ENCODE results near the gene CCM2.

The CCM2 gene

DNA sequence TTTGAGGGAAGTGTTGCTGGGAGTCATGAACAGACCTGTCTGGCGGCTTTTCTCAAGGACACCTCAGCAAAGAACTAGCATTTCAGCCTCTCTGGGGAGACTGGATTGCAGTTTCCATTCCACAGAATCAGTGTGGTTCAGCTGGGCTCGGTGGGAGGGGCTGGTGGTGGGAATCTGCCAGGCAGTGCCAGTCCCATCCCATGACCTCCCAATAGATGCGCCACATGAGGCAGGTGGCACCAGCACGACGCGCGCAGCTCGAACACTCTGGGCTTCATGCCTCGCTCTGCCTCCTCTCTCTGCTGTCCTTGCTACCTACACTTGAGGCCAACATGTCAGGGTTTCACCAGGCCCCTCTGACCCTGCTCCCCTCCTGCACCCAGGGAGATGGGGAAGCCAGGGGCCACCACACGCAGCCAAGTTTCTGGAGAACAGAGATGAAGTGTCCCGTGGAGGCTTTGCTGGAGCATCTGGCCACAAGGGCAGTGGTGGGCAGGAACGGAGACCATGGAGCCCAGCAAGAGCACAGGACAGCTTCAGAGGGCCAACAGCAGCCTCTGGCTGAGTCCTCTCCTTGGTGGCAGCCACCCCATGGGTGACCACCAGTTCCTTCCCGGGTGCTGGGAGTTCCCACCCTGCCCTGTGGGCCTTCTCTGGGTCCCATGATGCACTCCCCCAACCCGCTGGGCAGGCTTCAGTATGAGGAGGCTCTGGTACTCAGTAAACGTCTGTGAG lies 86.5 kb downstream of the CCM2 start:
- Mint-ChIP-seq H3K27me3 (ENCODE audit: low read depth) (peaks cover 14% of the 10 kb centered on the region), H3K4me1 (peaks cover 5% of the 10 kb centered on the region), H3K36me3 (ENCODE audit: low read depth) (no peaks in the 10 kb centered on the region), H3K27ac (peak overlapping the region in 2 of 3 experiments; percentile 33 to 47), H3K4me3 (peak overlapping the region; percentile 43 to 60 (median 54)), H3K9me3 (no peaks in the 10 kb centered on the region)
- TF ChIP-seq, protein P1, sequence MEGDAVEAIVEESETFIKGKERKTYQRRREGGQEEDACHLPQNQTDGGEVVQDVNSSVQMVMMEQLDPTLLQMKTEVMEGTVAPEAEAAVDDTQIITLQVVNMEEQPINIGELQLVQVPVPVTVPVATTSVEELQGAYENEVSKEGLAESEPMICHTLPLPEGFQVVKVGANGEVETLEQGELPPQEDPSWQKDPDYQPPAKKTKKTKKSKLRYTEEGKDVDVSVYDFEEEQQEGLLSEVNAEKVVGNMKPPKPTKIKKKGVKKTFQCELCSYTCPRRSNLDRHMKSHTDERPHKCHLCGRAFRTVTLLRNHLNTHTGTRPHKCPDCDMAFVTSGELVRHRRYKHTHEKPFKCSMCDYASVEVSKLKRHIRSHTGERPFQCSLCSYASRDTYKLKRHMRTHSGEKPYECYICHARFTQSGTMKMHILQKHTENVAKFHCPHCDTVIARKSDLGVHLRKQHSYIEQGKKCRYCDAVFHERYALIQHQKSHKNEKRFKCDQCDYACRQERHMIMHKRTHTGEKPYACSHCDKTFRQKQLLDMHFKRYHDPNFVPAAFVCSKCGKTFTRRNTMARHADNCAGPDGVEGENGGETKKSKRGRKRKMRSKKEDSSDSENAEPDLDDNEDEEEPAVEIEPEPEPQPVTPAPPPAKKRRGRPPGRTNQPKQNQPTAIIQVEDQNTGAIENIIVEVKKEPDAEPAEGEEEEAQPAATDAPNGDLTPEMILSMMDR (IDR thresholded peaks at IDR 0.05; ENCODE audit: unreplicated experiment in 3 of 3) = no peak

DNA sequence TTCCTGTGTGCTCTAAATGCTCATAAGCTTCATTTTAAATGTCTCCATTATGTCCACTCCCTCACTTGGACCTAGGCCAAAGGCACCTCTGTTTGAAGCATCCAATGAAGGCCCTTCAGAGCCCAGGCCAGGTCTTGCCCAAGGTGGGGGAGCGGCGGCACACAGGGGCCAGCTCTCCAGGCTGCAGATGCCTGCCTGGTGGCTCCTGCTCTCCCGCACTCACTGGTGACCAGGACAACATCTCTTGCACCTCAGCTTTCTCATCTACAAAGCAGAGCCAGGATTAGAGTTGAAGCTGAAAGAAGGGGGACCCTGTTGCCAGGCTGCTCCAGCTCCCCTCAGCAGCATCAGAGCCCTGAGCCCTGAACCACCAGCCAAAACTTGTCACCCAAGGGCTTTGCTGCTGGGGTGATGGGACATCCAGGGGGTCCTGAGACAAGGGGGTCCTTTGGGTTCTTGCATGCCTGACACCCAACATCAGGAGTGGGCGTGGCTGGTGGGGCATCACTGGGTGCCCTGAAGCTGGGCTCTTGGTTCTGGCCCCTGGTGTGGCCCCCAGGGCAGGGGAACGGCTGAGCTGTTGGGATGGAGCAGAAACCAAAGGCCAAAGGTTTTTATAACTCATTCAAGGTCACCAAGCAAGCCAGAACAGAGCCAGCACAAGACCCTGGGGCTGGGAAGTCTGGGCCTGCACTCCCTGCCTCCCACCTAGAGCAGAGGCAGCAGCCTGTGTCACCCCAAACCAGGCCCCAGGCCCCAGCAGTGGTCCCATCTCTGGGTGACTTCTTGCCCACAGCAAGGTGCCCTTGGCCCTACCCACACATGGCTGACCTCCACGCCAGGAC lies 87.5 kb downstream of the CCM2 start:
- Mint-ChIP-seq H3K4me1 (peaks cover 5% of the 10 kb centered on the region), H3K9me3 (no peaks in the 10 kb centered on the region), H3K4me3 (peak overlapping the region; percentile 54 to 71 (median 70)), H3K27ac (peak overlapping the region in 2 of 3 experiments; percentile 32 to 47), H3K36me3 (ENCODE audit: low read depth) (no peaks in the 10 kb centered on the region), H3K27me3 (ENCODE audit: low read depth) (peaks cover 14% of the 10 kb centered on the region)
- TF ChIP-seq, protein P1 (IDR thresholded peaks at IDR 0.05; ENCODE audit: unreplicated experiment in 3 of 3) = no peak

DNA sequence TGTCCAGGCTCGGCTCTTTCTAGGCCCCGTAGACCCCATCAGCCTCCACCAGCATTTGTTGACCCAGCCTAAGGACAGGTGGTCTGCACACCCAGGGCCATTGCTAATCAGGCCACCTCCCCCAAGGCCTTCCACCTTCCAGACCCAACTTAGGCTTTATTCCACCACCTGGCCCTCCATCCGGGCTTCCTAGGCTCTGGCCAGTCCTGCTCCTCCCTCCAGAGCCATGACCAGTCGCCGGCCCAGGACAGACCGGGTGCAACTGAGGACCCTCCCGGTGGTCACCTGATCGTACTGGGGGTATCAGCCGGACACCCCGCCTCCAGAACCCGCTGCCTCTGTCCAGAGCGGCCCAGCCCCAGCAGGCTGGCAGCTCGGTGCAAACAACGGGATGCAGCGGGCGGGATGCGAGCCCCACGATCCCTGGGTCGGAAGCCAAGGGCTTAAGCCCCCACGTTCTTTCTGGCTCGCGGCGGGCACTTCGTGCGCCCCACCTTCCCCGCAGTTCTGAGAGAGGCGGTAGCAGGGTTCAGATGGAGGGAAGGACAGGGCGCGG lies 88.2 kb downstream of the CCM2 start:
- TF ChIP-seq, protein P1 (IDR thresholded peaks at IDR 0.05; ENCODE audit: unreplicated experiment in 3 of 3) = no peak
- H3K9me3 Mint-ChIP-seq = no peaks in the 10 kb centered on the region
- H3K36me3 Mint-ChIP-seq (ENCODE audit: low read depth) = no peaks in the 10 kb centered on the region
- H3K4me3 Mint-ChIP-seq = peak overlapping the region; percentile 54 to 71 (median 70)
- H3K4me1 Mint-ChIP-seq = peaks cover 5% of the 10 kb centered on the region
- H3K27ac Mint-ChIP-seq = no peak overlapping the region
- peaks cover 14% of the 10 kb centered on the region for H3K27me3 Mint-ChIP-seq (ENCODE audit: low read depth)

DNA sequence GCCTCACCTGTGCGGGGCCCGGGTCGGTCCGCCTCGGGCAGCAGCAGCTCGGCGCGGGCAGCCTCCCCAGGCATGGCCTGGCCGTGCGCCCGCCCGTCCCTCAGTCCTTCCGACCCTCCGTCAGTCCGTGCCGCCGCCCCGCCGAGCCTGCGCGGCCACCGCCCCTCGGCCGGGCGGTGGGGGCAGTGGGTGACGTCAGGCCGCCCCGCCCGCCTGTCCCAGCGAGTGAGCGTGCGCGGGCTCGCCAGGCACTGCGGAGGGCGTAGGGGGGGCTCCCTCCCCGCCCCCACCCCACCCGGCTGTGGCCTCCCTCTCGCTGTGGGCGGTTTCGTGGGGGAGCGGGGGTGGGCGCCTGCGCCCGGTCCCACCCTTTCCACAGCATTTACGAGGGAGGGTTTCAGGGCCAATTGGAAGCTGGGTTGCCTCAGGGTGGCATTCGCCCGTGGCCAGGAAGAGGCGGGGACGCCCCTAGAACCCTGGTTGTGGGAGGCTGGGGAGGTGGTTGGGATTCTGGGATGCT lies 88.9 kb downstream of the CCM2 start, which contains the start of gene NACAD:
Gene NACAD, minus strand, starts transcription at position 149 of the 520 bp plus-strand sequence. Its CDS starts 75 bp downstream, at position 74.
- H3K36me3 Mint-ChIP-seq (ENCODE audit: low read depth) = no peaks in the 10 kb centered on the region
- peaks cover 5% of the 10 kb centered on the region for H3K4me1 Mint-ChIP-seq
- TF ChIP-seq, protein P1 (IDR thresholded peaks at IDR 0.05; ENCODE audit: unreplicated experiment in 3 of 3) = no peak
- H3K27me3 Mint-ChIP-seq (ENCODE audit: low read depth) = peaks cover 14% of the 10 kb centered on the region
- peak within 1 kb of the TSS; percentile 77 to 86 (median 80) for H3K4me3 Mint-ChIP-seq
- H3K9me3 Mint-ChIP-seq = peaks cover 4% of the 10 kb centered on the region
- H3K27ac Mint-ChIP-seq = peak within 1 kb of the TSS in 1 of 3 experiments; percentile 59

DNA sequence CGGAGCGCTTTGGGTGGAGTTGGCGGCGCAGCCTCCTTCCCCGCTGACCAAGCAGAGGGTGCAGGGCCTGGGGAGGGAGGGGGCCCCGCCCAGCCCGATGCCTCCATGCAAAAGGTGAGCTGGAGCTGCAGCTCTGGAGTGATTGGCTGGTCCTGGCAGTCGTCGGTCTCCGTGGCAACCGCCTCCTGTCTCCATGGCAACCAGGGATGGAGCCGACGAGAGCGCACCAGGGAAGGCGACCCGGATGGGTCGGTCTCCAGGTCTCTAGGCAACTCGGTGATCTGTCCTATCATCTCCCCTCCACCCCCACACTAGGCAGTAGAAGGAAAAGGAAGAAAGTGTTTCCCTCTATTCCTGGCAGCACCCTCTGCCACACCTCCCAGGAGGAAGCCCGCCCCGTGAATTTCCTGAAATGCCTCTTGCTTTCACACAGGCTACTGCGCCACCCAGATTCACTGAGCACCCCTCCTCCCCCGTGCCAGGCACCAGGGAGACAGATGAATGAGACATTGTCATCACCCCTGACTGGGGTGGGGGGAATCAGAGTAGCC lies 89.4 kb downstream of the CCM2 start:
- Mint-ChIP-seq H3K27me3 (ENCODE audit: low read depth) (peaks cover 14% of the 10 kb centered on the region), H3K4me3 (peak overlapping the region; percentile 77 to 86 (median 80)), H3K27ac (peak overlapping the region in 1 of 3 experiments; percentile 59), H3K9me3 (peaks cover 4% of the 10 kb centered on the region), H3K4me1 (peaks cover 5% of the 10 kb centered on the region), H3K36me3 (ENCODE audit: low read depth) (no peaks in the 10 kb centered on the region)
- TF ChIP-seq, protein P1 (IDR thresholded peaks at IDR 0.05; ENCODE audit: unreplicated experiment in 3 of 3) = no peak

Measured in nephron (organoid).